Measurements from ENCODE around the gene UQCC5. TPM values are rescaled to one million over a fixed set of nuclear protein-coding genes. Genes with fewer than 3 reads are reported as not detected.

Gene UQCC5
- total RNA-seq, 1 experiment from 2014 or later, result 15.1 TPM

GRCh38 chr3:52520141-52520667 lies 16.2 kb upstream of the UQCC5 start:
- no TSS peak for BruUV-seq (replicated peaks)
- intact Hi-C loops (cut with micrococcal nuclease; ENCODE audit: unreplicated experiment), result no loop called here
- DNase-seq, result no peak
- peaks cover 15% of the 10 kb centered on the region for H3K27me3 Mint-ChIP-seq (ENCODE audit: unreplicated experiment)
- CTCF ChIA-PET, result no interaction called here
- H3K4me1 Mint-ChIP-seq (ENCODE audit: low read depth, unreplicated experiment), result no peaks in the 10 kb centered on the region
- H3K36me3 Mint-ChIP-seq (ENCODE audit: insufficient read depth, unreplicated experiment), result peaks cover 20% of the 10 kb centered on the region
- TF ChIP-seq, protein P1, sequence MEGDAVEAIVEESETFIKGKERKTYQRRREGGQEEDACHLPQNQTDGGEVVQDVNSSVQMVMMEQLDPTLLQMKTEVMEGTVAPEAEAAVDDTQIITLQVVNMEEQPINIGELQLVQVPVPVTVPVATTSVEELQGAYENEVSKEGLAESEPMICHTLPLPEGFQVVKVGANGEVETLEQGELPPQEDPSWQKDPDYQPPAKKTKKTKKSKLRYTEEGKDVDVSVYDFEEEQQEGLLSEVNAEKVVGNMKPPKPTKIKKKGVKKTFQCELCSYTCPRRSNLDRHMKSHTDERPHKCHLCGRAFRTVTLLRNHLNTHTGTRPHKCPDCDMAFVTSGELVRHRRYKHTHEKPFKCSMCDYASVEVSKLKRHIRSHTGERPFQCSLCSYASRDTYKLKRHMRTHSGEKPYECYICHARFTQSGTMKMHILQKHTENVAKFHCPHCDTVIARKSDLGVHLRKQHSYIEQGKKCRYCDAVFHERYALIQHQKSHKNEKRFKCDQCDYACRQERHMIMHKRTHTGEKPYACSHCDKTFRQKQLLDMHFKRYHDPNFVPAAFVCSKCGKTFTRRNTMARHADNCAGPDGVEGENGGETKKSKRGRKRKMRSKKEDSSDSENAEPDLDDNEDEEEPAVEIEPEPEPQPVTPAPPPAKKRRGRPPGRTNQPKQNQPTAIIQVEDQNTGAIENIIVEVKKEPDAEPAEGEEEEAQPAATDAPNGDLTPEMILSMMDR (IDR thresholded peaks at IDR 0.05; ENCODE audit: unreplicated experiment), result no peak
- H3K27ac Mint-ChIP-seq (ENCODE audit: unreplicated experiment), result no peak overlapping the region
- H3K4me3 Mint-ChIP-seq (ENCODE audit: low read depth, unreplicated experiment), result no peak overlapping the region
- H3K9me3 Mint-ChIP-seq (ENCODE audit: low read depth, unreplicated experiment), result no peaks in the 10 kb centered on the region

GRCh38 chr3:52520716-52521487 lies 15.5 kb upstream of the UQCC5 start:
- DNase-seq, result no peak
- Mint-ChIP-seq H3K4me3 (ENCODE audit: low read depth, unreplicated experiment) (no peak overlapping the region), H3K9me3 (ENCODE audit: low read depth, unreplicated experiment) (no peaks in the 10 kb centered on the region), H3K36me3 (ENCODE audit: insufficient read depth, unreplicated experiment) (peaks cover 27% of the 10 kb centered on the region), H3K27ac (ENCODE audit: unreplicated experiment) (no peak overlapping the region), H3K27me3 (ENCODE audit: unreplicated experiment) (peaks cover 8% of the 10 kb centered on the region), H3K4me1 (ENCODE audit: low read depth, unreplicated experiment) (no peaks in the 10 kb centered on the region)
- intact Hi-C loops (cut with micrococcal nuclease; ENCODE audit: unreplicated experiment), result no loop called here
- TF ChIP-seq, protein P1 (IDR thresholded peaks at IDR 0.05; ENCODE audit: unreplicated experiment), result no peak
- CTCF ChIA-PET, result no interaction called here
- BruUV-seq (replicated peaks), result no TSS peak

DNA sequence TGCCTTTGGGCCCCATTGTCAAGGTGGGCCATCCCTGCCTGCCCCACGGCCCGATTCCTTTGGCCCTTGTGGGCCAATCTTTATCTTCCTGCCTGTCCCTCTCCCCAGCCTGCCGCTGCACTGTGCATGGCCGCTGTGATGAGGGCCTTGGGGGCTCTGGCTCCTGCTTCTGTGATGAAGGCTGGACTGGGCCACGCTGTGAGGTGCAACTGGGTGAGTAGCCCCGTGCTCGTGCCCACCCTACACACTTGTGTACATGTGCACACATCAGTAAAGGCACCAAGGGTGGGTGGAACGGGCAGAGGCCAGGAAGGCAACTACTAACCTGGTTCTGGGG lies 14.9 kb upstream of the UQCC5 start:
- H3K27ac Mint-ChIP-seq (ENCODE audit: unreplicated experiment), result no peak overlapping the region
- TF ChIP-seq, protein P1 (IDR thresholded peaks at IDR 0.05; ENCODE audit: unreplicated experiment), result no peak
- no peak for DNase-seq
- H3K9me3 Mint-ChIP-seq (ENCODE audit: low read depth, unreplicated experiment), result no peaks in the 10 kb centered on the region
- CTCF ChIA-PET, result no interaction called here
- no peak overlapping the region for H3K4me3 Mint-ChIP-seq (ENCODE audit: low read depth, unreplicated experiment)
- H3K4me1 Mint-ChIP-seq (ENCODE audit: low read depth, unreplicated experiment), result no peaks in the 10 kb centered on the region
- H3K27me3 Mint-ChIP-seq (ENCODE audit: unreplicated experiment), result peaks cover 8% of the 10 kb centered on the region
- BruUV-seq (replicated peaks), result no TSS peak
- H3K36me3 Mint-ChIP-seq (ENCODE audit: insufficient read depth, unreplicated experiment), result peaks cover 32% of the 10 kb centered on the region
- intact Hi-C loops (cut with micrococcal nuclease; ENCODE audit: unreplicated experiment), result no loop called here

DNA sequence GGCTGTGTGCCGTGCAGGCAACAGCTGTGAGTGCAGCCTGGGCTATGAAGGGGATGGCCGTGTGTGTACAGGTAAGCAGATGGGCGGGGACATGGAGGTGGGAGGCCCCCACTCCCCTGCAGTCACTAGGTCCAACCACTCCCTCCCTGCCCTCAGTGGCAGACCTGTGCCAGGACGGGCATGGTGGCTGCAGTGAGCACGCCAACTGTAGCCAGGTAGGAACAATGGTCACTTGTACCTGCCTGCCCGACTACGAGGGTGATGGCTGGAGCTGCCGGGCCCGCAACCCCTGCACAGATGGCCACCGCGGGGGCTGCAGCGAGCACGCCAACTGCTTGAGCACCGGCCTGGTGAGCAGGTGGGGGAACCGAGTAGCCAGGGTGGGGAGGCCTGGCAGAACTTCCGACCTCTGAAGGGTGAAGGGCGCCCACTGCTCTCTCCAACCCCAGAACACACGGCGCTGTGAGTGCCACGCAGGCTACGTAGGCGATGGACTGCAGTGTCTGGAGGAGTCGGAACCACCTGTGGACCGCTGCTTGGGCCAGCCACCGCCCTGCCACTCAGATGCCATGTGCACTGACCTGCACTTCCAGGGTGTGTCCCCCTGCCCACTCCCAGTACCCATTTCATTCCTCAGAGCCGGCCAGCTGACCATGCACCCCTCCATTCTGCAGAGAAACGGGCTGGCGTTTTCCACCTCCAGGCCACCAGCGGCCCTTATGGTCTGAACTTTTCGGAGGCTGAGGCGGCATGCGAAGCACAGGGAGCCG lies 14.3 kb upstream of the UQCC5 start:
- Mint-ChIP-seq H3K4me1 (ENCODE audit: low read depth, unreplicated experiment) (no peaks in the 10 kb centered on the region), H3K27me3 (ENCODE audit: unreplicated experiment) (peaks cover 3% of the 10 kb centered on the region), H3K4me3 (ENCODE audit: low read depth, unreplicated experiment) (no peak overlapping the region), H3K36me3 (ENCODE audit: insufficient read depth, unreplicated experiment) (peaks cover 35% of the 10 kb centered on the region), H3K9me3 (ENCODE audit: low read depth, unreplicated experiment) (no peaks in the 10 kb centered on the region), H3K27ac (ENCODE audit: unreplicated experiment) (no peak overlapping the region)
- BruUV-seq (replicated peaks), result no TSS peak
- intact Hi-C loops (cut with micrococcal nuclease; ENCODE audit: unreplicated experiment), result no loop called here
- DNase-seq, result no peak
- TF ChIP-seq, protein P1 (IDR thresholded peaks at IDR 0.05; ENCODE audit: unreplicated experiment), result no peak
- CTCF ChIA-PET, result no interaction called here

All from Calu3 (cell line).